GM23338 (cell line): Measurements from ENCODE around the gene KCNIP1.

Experiments used
- CREB1 ChIP-seq: fragments of 250-450 bp; sonication (Bioruptor Pico); IDR thresholded peaks from 2 replicates; pipeline ENCODE4 v1.5.0; 2020; ENCODE audit warnings: low read depth, mild to moderate bottlenecking, moderate library complexity
- EZH2 ChIP-seq: fragments of 200-600 bp; sonication (generic); IDR thresholded peaks from one replicate; pipeline ENCODE4 v1.8.0; 2017; ENCODE audit warnings: antibody characterized with exemption, mild to moderate bottlenecking, low read depth; ENCODE audit not compliant: unreplicated experiment
- EZH2phosphoT487 ChIP-seq: fragments of 200-600 bp; sonication (generic); IDR thresholded peaks from one replicate; pipeline ENCODE4 v1.8.1; 2018; ENCODE audit warnings: antibody characterized with exemption; ENCODE audit not compliant: unreplicated experiment
- JUNB ChIP-seq: IDR thresholded peaks from one replicate; pipeline ENCODE4 v1.6.1; 2016; ENCODE audit warnings: antibody characterized with exemption; ENCODE audit not compliant: unreplicated experiment
- POLR2AphosphoS5 ChIP-seq: IDR thresholded peaks from 2 replicates; pipeline ENCODE4 v1.6.1; 2016; ENCODE audit warnings: antibody characterized with exemption, low read depth
- ZNF331 ChIP-seq: fragments of 250-450 bp; sonication (Bioruptor Pico); IDR thresholded peaks from 2 replicates; pipeline ENCODE4 v1.5.0; 2020; ENCODE audit warnings: low read depth, mild to moderate bottlenecking, moderate library complexity
- ZNF462 ChIP-seq: fragments of 250-450 bp; sonication (Bioruptor Pico); IDR thresholded peaks from 2 replicates; pipeline ENCODE4 v1.5.0; 2020; ENCODE audit warnings: mild to moderate bottlenecking, moderate library complexity
- TF ChIP-seq, protein P1 (sequence below), 2 experiments: fragments of 200-600 bp in 1 of 2; sonication (generic) in 1 of 2; conservative IDR thresholded peaks; 2 replicates each; pipeline versions ENCODE4 v1.5.1 to v1.6.1; 2016 to 2017; ENCODE audit warnings: antibody characterized with exemption in 2 of 2, low read depth in 2 of 2, mild to moderate bottlenecking in 2 of 2, moderate library complexity in 1 of 2
- TF ChIP-seq, protein P2 (sequence below): IDR thresholded peaks from one replicate; pipeline ENCODE4 v1.6.1; 2018; ENCODE audit warnings: antibody characterized with exemption; ENCODE audit not compliant: unreplicated experiment
- TF ChIP-seq, protein P3 (sequence below): IDR thresholded peaks from 2 replicates; pipeline ENCODE4 v1.6.1; 2016; ENCODE audit warnings: antibody characterized with exemption

GRCh38 chr5:170651604-170652277 is 147.9 kb downstream of the KCNIP1 start:
- no peak for TF ChIP-seq ZNF331 (CRISPR knock-in tag)
- TF ChIP-seq, protein P1, sequence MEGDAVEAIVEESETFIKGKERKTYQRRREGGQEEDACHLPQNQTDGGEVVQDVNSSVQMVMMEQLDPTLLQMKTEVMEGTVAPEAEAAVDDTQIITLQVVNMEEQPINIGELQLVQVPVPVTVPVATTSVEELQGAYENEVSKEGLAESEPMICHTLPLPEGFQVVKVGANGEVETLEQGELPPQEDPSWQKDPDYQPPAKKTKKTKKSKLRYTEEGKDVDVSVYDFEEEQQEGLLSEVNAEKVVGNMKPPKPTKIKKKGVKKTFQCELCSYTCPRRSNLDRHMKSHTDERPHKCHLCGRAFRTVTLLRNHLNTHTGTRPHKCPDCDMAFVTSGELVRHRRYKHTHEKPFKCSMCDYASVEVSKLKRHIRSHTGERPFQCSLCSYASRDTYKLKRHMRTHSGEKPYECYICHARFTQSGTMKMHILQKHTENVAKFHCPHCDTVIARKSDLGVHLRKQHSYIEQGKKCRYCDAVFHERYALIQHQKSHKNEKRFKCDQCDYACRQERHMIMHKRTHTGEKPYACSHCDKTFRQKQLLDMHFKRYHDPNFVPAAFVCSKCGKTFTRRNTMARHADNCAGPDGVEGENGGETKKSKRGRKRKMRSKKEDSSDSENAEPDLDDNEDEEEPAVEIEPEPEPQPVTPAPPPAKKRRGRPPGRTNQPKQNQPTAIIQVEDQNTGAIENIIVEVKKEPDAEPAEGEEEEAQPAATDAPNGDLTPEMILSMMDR (conservative IDR thresholded peaks at IDR 0.05; ENCODE audit: low read depth in 2 of 2), result no peak
- TF ChIP-seq EZH2phosphoT487, result no peak
- TF ChIP-seq ZNF462 (CRISPR knock-in tag), result no peak
- TF ChIP-seq POLR2AphosphoS5, result no peak
- no peak for TF ChIP-seq CREB1 (CRISPR knock-in tag)
- TF ChIP-seq, protein P2, sequence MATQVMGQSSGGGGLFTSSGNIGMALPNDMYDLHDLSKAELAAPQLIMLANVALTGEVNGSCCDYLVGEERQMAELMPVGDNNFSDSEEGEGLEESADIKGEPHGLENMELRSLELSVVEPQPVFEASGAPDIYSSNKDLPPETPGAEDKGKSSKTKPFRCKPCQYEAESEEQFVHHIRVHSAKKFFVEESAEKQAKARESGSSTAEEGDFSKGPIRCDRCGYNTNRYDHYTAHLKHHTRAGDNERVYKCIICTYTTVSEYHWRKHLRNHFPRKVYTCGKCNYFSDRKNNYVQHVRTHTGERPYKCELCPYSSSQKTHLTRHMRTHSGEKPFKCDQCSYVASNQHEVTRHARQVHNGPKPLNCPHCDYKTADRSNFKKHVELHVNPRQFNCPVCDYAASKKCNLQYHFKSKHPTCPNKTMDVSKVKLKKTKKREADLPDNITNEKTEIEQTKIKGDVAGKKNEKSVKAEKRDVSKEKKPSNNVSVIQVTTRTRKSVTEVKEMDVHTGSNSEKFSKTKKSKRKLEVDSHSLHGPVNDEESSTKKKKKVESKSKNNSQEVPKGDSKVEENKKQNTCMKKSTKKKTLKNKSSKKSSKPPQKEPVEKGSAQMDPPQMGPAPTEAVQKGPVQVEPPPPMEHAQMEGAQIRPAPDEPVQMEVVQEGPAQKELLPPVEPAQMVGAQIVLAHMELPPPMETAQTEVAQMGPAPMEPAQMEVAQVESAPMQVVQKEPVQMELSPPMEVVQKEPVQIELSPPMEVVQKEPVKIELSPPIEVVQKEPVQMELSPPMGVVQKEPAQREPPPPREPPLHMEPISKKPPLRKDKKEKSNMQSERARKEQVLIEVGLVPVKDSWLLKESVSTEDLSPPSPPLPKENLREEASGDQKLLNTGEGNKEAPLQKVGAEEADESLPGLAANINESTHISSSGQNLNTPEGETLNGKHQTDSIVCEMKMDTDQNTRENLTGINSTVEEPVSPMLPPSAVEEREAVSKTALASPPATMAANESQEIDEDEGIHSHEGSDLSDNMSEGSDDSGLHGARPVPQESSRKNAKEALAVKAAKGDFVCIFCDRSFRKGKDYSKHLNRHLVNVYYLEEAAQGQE, result no peak
- no peak for TF ChIP-seq JUNB
- TF ChIP-seq EZH2, result no peak
- TF ChIP-seq, protein P3, sequence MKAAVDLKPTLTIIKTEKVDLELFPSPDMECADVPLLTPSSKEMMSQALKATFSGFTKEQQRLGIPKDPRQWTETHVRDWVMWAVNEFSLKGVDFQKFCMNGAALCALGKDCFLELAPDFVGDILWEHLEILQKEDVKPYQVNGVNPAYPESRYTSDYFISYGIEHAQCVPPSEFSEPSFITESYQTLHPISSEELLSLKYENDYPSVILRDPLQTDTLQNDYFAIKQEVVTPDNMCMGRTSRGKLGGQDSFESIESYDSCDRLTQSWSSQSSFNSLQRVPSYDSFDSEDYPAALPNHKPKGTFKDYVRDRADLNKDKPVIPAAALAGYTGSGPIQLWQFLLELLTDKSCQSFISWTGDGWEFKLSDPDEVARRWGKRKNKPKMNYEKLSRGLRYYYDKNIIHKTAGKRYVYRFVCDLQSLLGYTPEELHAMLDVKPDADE, result no peak
